ENCODE measurements around the gene NT5C2.
"Not testable (repeated sequence)": the region's sequence is repeated elsewhere in the genome, so short reads cannot be mapped to it uniquely, and the experiment has no call there.

The NT5C2 gene

DNA sequence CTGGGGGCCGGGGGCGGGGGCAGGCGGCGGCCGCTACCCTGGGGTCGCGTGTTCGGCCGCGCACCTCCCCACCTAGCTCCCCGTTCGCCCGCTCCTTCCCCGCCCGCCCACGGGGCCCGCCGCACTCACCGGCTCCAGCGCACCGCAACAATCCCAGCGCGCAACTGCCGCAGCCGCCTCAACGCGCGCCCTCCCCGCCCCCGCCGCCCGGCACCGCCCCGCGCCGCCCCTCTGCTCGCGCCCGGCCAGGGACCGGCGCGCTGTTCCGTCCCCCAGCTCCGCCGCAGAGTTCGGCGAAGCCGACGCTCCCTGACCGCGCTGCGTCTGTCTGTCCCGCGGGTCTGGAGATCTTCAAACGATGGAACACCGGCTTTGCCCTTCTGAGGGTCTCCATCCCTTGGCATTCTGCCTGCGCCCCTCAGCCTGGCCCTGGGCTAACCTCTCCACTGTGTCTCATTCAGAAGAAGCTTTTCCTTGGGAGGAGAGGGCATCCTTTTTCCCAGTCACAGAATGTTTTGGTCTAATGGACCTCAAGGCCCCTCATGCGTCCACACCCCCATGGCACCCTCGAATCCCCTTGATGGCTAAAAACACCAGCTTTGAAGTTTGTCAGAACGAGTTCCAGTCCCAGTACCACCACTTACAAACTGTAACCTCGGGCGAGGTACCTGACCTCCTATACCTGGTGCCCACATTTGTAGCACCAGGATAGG is at the start of gene NT5C2:
TSS of gene NT5C2 (minus strand) at position 166 of the 713 bp plus-strand sequence. CDS start 18,314 bp downstream, outside the sequence.
- peak; percentile 86 for DNase-seq

DNA sequence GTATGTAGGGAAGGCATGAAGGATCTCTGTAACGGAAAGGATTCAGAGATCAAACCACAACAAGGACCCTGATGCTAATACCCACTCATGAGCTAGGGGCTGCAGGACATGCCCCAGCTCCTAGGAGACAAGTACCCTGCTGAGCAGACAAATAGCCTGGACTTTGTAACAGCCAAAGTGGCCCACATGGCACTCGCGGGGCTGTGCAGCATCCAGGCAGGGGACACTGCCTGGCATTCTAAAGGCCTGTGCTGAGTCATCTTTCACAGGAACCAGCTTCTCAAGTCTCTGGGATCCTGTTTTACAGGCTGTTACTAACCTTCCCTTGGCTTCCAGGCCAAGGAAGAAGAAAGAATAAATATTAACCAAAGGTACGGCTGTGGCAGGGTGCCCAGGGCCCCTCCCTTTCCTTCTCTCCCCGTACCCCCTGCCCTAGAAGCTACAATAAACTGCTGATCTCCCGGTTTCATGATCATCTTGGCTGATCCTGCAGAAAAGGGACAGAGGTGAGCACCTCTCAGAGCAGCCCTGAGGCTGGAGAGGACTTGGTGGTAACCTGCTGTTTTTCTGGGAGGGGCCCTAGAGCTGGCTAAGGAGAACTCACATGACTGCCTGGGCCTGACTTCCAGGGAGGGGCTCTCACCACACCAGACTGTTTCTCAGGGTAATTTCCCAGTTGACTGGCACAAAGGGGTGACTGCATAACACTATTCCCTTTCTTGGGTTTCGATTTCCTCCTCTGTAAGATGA is 48.4 kb upstream of the NT5C2 start:
- DNase-seq, result peak; percentile 25

DNA sequence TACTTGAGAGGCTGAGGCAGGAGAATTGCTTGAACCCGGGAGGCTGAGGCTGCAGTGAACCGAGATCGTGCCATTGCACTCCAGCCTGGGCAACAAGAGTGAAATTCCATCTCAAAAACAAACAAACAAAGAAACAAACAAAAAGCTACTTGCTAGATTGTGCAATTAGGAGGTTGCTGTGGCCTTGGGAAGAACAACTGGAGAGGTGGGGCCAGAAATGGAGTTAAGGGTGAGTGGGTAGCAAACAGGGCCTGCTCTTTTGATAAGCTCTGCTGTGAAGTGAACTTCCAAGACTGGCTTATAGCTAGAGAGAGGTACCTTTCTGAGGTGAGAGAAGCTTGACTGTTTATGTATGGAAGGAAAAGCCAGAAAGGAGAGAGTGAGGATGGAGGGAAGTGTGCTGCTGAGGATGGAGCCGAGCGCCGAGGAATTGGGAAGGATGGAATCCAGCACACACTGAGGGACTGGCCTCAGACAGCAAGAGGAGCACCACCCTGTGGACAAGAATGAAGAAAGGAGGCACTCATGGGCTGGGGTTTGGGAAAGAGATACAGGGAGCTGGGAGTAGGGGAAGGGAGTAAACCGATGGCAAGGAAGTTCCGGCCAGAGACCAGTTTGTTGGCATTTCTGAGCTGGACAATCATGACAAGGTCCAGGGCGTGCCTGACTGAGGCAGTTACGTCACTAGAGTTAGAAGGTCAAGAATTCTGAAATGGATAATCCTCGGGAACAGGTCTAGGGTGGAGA is 45.6 kb upstream of the NT5C2 start:
- DNase-seq, result no peak

DNA sequence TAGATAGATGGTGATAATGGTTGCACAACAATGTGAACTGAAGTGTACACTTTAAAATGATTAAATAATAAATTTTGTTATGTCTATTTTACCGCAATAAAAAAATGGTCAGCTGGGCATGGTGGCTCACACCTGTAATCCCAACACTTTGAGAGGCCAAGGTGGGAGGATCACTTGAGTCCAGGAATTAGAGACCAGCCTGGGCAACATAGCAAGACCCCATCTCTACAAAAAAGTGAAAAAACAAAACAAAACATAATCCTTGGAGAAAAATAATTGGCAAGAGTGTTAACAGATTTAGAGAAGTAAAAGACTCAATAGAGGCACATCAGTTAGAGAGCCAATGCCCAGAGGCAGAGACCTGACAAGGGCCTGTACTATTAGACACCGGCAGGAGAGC is 42.7 kb upstream of the NT5C2 start:
- DNase-seq, result no peak

DNA sequence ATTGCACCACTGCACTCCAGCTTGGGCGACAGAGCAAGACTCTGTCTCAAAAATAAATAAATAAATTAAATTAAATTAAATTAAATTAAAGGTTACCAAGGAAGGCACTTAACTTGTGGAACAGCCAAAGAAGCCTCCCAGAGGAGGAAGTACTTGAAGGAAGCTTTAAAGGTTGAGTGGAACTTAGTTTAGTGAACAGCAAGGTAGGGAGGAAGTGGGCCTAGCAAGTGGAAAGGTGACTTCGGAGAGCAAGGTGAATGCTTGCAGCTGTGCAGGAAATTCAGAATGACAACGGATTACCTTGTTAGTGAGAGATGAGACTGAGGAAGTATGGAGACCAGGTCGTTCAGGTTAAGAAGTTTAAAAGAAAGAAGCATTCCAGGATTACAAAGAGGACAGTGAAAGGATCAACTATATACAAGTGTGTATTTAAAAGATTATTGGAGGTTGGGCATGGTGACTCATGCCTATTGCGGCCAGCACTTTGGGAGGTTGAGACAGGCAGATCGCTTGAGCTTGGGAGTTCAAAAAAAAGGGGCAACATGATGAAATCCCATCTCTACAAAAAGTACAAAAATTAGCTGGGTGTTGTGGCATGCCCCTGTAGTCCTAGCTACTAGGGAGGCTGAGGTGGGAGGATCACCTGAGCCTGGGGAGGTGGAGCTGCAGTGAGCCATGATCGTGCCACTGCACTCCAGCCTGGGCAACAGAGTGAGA is 39.9 kb upstream of the NT5C2 start:
- DNase-seq, result no peak

DNA sequence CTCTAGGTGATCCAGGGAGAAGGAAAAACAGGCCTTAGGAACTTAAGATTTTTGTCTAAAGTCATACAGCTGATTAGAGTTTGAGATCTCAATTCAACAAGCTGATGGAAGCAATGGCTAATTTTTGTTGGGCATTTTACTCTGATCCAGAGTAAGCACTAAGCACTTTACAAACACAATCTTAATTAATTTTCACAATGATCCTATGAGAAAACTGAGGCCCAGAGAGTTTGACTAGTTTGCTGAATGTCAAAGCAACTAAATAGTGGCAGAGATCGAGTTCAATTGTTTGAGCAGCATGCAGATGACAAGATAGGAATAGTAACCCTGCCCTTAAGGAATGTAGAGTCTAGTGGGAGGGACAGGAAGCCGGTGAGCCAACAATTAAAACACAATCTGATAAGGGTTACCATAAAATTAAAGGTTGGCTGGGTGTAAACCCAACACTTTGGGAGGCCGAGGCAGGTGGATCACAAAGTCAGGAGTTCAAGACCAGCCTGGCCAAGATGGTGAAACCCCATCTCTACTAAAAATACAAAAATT is 39.1 kb upstream of the NT5C2 start:
- no peak for DNase-seq

DNA sequence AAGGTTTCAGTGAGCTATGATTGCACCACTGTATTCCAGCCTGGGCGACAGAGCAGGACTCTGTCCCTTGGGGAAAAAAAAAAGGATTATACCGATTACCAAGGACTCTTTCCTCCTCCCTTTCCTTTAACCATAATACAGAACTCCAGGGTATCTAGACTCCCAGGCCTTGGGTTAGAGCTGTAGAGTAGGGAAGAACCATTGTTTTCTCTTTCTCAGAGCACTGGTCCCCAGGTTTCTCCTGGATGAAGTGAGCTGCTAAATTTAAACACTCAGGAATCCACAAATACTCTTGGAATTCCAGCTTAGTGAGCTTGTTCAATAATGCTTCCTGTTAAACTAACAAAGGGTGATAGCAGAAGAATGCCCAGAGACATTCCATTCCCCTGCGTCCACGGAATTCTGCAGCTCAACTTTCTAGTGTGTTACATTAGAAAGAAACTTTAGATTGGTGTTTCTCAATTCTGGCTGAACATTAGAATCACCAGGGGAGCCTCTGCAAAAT is 38.0 kb upstream of the NT5C2 start:
- no peak for DNase-seq

DNA sequence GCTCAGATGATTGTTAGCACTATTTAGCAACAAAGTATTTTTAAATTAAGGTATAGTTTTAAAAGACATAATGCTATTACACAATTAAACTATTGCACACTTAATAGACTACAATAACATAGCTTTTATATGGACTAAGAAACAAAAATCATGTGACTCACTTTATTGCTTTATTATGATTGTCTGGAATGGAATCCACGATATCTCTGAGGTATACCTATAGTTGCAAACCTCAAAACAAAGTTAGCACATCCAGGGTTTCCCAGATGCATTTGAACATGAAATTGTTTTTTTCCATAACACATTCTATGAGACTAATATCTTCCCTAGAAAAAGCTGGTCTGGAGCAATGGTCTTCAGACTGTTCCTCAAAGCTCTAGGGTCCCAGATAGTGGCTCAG is 34.3 kb upstream of the NT5C2 start:
- DNase-seq, result no peak

DNA sequence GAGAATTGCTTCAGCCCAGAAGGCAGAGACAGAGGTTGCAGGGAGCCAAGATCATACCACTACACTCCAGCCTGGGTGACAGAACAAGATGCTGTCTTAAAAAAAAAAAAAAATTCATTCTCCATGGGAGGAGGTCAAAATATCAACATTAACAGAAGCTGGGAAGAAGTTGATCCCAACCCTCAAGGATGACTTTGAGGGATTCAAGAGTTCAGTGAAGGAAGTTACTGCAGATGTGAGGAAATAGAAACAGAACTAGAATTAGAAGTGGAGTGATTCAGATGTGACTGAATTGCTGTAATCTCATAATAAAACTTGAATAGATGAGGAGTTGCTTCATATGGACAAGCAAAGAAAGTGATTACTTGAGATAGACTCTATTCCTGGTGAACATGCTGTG is 32.9 kb upstream of the NT5C2 start:
- no peak for DNase-seq

DNA sequence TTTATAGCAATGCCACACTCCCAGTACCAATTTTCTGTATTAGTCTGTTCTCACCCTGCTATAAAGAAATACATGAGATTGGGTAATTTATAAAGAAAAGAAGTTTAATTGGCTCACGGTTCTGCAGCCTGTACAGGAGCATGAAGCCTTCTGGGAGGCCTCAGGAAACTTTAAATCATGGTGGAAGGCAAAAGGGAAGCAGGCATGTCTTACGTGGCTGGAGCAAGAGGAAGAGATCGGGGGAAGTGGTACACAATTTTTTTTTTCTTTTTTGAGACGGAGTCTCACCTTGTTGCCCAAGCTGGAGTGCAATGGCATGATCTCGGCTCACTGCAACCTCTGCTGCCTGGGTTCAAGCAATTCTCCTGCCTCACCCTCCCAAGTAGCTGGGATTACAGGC is 31.6 kb upstream of the NT5C2 start:
- DNase-seq, result not testable (repeated sequence)

DNA sequence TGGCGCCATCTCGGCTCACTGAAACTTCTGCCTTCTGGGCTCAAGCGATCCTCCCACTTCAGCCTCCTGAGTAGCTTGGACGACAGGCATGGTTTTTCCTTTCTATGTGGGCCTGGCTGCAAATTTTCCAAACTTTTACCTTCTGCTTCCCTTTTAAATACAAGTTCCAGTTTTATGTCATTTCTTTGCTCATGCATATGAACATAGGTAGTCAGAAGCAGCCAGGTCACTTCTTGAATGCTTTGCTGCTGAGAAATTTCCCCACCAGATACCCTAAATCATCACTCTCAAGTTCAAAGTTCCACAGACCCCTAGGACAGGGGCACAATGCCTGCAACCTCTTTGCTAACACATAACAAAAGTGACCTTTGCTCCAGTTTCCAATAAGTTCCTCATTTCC is 31.1 kb upstream of the NT5C2 start:
- DNase-seq, result no peak

DNA sequence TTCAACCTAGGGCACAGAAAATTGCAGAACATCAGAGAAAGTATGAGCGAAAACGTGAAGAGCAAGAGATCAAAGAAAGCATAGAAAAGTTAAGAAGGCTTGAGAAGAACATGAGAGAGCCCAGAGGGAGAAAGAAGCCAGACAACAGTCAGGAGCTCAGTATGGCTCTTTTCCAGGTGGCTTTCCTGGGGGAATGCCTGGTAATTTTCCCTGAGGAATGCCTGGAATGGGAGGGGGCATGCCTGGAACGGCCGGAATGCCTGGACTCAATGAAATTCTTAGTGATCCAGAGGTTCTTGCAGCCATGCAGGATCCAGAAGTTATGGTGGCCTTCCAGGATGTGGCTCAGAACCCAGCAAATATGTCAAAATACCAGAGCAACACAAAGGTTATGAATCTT is 23.3 kb upstream of the NT5C2 start:
- DNase-seq, result not testable (repeated sequence)

DNA sequence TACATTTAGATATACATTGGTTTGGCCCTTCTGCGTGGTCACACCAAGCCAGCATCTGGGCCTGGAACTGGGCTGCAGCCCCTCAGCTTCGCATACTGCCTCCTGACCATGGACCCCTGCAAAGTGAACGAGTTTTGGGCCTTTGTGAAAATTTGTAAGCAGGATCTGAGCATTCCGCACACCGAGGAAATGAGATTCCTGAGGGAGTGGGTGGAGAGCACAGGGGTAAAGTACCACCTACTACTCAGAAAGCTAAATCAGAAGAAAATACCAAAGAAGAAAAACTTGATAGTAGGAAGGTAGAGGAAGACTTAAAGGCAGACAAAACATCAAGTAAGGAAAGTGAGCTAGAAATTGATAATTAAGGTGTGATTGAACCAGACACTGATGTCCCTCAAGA is 22.5 kb upstream of the NT5C2 start:
- DNase-seq, result no peak

DNA sequence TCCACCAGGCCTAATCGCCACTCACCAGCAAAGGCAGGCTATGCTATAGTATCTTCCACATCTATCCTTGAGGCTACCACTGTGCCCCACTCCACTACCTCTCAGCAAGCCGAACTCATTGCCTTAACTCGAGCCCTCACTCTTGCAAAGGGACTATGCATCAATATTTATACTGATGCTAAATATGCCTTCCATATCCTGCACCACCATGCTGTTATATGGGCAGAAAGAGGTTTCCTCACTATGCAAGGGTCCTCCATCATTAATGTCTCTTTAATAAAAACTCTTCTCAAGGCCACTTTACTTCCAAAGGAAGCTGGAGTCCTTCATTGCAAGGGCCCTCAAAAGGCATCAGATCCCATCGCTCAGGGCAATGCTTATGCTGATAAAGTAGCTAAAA is 17.2 kb upstream of the NT5C2 start:
- DNase-seq, result not testable (repeated sequence)

DNA sequence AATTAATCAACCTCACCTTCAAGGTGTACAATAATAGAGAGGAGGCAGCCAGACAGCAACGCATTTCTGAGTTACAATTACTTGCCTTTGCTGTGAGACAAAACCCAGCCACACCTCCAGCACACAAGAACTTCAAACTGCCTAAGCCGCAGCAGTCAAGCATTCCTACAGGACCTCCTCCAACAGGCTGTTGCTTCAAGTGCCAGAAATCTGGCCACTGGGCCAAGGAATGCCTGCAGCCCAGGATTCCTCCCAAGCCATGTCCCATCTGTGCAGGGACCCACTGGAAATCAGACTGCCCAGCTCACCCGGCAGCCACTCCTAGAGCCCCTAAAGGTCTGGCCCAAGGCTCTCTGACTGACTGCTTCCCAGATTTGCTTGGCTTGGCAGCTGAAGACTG is 14.6 kb upstream of the NT5C2 start:
- not testable (repeated sequence) for DNase-seq

DNA sequence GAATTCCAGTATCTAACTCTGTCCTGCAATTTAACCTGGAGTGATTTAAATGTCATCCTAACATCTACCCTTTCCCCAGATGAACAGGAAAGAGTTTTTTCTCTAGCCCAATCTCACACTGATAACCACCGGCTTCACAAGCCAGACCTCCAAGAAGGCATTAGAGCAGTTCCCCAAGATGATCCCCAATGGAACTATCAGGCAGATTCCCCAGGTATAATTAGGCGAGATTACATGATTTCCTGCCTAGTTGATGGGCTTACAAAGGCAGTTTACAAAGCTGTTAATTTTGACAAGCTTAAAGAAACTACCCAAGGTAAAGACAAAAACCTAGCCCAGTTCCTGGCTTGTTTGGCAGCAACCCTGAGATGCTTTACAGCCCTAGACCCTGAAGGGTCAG is 14.1 kb upstream of the NT5C2 start:
- no peak for DNase-seq

DNA sequence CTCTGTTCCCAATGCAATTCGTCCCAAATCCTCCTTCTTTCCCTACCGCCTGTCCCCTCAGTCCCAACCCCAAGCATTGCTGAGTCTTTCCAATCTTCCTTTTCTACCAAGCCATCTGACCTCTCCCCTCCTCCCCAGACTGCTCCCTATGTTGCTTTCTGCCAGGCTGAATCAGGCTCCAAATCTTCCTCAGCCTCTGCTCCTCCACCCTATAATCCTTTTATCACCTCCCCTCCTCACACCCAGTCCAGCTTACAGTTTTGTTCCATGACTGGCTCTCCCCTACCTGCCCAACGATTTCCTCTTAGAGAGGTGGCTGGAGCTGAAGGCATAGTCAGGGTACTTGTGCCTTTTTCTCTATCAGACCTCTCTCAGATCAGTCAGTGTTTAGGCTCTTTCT is 13.6 kb upstream of the NT5C2 start:
- not testable (repeated sequence) for DNase-seq

DNA sequence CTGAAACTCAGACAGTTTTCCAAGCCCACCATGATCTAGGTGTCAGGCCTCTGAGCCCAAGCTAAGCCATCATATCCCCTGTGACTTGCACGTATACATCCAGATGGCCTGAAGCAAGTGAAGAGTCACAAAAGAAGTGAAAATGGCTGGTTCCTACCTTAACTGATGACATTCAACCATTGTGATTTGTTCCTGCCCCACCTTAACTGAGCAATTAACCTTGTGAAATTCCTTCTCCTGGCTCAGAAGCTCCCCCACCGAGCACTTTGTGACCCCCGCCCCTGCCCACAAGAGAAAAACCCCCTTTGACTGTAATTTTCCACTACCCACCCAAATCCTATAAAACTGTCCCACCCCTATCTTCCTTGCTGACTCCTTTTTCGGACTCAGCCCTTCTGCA is 12.3 kb upstream of the NT5C2 start:
- DNase-seq, result not testable (repeated sequence)

DNA sequence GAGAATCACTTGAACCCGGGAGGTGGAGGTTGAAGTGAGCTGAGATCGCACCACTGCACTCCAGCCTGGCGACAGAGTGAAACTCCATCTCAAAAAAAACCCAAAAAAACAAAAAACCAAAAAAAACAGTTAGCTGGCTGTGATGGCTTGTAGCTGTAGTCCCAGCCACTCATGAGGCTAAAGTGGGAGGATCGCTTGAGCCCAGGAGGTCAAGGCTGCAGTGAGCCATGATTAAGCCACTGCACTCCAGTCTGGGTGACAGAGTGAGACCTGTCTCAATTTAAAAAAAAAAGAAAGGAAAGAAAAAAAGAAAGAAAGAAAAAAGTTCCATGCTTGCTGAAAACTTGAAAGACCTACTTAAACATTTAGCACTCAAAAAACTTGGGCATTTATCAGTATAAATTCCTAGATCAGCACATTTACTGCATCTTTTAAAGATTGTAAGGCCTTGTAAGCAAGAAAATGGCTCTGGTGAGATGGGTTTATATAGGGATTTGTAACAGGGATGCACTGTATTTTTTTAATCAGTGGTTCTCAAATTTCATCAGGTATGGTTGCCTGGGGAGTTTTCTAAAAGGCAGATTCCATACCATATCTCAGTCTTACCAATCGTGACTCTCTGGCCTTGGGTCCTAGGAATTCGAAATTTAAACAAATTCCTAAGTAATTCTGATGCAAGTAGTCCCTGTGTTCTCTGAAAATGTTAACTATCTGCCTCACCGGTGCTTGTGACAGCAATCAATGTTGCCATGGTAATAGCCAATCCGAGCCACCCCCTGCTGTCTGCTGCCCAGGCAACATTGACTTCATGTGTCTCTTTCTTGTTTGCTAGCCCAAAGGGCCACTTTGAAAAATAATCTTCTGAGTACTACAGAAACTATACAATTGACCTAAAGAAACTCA is 11.5 kb upstream of the NT5C2 start:
- DNase-seq, result no peak

DNA sequence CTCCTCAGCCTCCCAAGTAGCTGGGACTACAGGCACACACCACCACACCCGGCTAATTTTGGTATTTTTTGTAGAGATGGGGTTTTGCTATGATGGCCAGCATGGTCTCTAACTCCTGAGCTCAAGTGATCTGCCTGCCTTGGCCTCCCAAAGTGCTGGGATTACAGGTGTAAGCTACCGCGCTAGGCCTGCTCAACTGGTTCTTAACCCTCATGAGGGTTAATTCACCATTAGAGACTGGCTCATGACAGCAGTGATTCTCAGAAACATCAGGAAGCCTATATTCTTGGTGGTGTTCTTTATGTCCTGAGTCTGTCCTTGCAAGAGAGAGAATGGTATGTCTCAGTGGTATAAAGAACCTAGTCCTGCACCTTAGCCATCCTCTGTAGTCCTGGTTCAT is 10.4 kb upstream of the NT5C2 start:
- no peak for DNase-seq

DNA sequence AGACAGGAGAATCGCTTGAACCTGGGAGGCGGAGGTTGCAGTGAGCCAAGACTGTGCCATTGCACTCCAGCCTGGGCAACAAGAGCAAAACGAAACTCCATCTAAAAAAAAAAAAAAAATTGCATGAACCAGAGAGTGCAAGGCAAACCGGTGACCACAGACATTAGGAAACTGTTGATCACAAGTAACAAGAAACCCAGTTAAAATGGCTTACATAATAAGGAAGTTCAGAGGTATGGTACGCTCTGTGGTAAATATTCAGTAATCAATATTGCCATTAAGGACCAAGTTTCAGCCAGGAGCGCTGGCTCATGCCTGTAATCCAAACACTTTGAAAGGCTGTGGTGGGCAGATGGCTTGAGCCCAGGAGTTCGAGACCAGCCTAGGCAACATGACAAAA is 9.2 kb upstream of the NT5C2 start:
- DNase-seq, result no peak

DNA sequence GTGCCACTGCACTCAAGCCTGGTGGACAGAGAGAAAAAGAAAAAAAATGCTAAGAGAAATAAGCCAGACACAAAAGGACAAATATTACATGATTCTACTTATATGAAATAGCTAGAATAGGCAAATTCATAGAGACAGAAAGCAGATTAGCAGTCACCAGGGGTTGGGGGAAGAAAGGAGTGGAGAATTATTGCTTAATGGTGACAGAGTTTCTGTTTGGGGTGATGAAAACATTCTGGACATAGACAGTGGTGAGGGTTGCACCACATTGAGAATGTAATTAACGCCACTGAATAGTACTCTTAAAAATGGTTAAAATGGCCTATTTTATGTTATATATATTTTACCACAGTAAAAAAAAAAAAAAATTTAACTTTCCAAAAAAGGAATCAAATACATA is 6.4 kb upstream of the NT5C2 start:
- no peak for DNase-seq

All from midbrain (tissue), 1 donor.